K562 treated with DMSO at 1 percent for 48 hours (cell line): ENCODE data around the gene DENND11. TPM values are rescaled to one million over a fixed set of nuclear protein-coding genes. Genes with fewer than 3 reads are reported as not detected.

Source experiments
- total RNA-seq: library from RNA; unstranded; fragments of 300-600 nt; gene quantifications from 2 replicates; pipeline ENCODE4 v1.2.3, GENCODE V29; 2022; ENCODE audit warnings: low replicate concordance; ENCODE audit errors: extremely low read depth

Gene DENND11
- not detected in 2 replicates for total RNA-seq

GRCh38 chr7:141702047-141702567, at the start of gene DENND11:
Gene DENND11, minus strand, starts transcription at chr7:141702166. Its CDS starts 13 bp downstream, at chr7:141702153.

GRCh38 chr7:141737836-141738591, 36.0 kb upstream of the DENND11 start, which contains the start of gene SSBP1:
Gene SSBP1, plus strand, starts transcription at chr7:141738358. Its CDS starts 809 bp downstream, at chr7:141739167.

GRCh38 chr7:141708351-141708750, 6.4 kb upstream of the DENND11 start, which contains the start of gene WEE2:
Gene WEE2, plus strand, starts transcription at chr7:141708353. Its CDS starts 406 bp downstream, at chr7:141708759.

Other genes starting within 250 kb of the DENND11 start
- gene AGK, start 150.8 kb downstream of the DENND11 start, total RNA-seq, result not detected in 2 replicates
- gene WEE2, start 6.2 kb upstream of the DENND11 start, total RNA-seq, result not detected in 2 replicates
- not detected in 2 replicates for gene SSBP1, start 36.2 kb upstream of the DENND11 start, total RNA-seq
- gene TAS2R3, start 61.9 kb upstream of the DENND11 start, total RNA-seq, result not detected in 2 replicates
- not detected in 2 replicates for gene TAS2R4, start 74.5 kb upstream of the DENND11 start, total RNA-seq
- gene TAS2R5, start 88.1 kb upstream of the DENND11 start, total RNA-seq, result not detected in 2 replicates
- gene PRSS37, start 139.3 kb upstream of the DENND11 start, total RNA-seq, result not detected in 2 replicates
- gene OR9A4, start 214.2 kb upstream of the DENND11 start, total RNA-seq, result not detected in 2 replicates
- gene CLEC5A, start 244.8 kb upstream of the DENND11 start, total RNA-seq, result not detected in 2 replicates